Stimulated activated CD8-positive, alpha-beta memory T cell treated with anti-CD3 and anti-CD28 coated beads, Interleukin-12 subunit alpha, Interleukin-12 subunit beta, amount 100 ng/mL, for 1 hour (primary cell): ENCODE results near the gene MRPL39.
A peak's percentile ranks its signal among the peaks of the same experiment; 100 is the strongest.

ENCODE experiments used
- DNase-seq: peaks from one replicate; pipeline ENCODE4 v3.0.0-alpha.2; 2020; ENCODE audit warnings: low read depth

The MRPL39 gene

DNA sequence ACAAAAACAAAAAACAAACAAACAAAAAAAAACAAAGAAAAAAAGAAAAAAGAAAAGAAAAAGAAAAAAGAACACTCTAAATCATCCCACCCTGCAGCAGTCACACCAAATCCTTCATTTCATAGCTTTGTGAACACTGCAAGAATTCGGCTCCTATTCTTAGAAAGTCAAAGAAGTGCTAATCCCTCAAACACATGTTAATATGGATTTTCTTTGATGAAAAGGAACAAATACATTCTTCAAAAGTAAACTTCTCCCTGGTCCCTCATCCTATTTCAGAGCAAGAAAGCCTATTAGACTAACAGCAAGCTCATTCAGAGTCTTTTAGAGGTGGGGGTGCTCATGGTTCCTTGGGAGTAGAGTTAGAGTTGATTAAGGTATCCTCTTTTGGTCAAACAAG, 7.2 kb upstream of the MRPL39 start:
- no peak for DNase-seq

- DNase-seq, result peak; percentile 64
Observed at GRCh38 chr21:25608044-25608737, 910 bp upstream of the MRPL39 start.

- no peak for DNase-seq
Observed at GRCh38 chr21:25589887-25590286, 17.4 kb downstream of the MRPL39 start.

- no peak for DNase-seq
Observed at GRCh38 chr21:25586791-25587190, 20.5 kb downstream of the MRPL39 start.

DNA sequence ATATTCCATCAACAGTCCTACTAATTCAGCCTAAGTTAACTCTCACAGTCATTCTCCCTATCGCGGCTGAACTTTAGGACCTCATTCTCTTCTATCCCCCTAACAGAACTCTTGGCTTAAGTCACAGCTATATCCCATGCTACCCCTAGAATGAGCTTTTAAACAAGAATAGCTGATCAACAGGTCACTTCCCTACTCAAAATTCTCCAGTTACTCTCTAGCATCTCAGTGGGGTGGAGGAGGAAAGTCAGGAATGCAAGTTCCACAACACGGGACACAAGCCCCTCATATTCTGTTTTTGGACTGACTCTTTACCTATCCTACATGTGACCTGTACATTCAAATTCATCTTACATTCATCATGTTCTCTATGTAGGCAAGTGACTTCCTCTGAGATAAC, 21.0 kb downstream of the MRPL39 start:
- DNase-seq, result no peak

DNA sequence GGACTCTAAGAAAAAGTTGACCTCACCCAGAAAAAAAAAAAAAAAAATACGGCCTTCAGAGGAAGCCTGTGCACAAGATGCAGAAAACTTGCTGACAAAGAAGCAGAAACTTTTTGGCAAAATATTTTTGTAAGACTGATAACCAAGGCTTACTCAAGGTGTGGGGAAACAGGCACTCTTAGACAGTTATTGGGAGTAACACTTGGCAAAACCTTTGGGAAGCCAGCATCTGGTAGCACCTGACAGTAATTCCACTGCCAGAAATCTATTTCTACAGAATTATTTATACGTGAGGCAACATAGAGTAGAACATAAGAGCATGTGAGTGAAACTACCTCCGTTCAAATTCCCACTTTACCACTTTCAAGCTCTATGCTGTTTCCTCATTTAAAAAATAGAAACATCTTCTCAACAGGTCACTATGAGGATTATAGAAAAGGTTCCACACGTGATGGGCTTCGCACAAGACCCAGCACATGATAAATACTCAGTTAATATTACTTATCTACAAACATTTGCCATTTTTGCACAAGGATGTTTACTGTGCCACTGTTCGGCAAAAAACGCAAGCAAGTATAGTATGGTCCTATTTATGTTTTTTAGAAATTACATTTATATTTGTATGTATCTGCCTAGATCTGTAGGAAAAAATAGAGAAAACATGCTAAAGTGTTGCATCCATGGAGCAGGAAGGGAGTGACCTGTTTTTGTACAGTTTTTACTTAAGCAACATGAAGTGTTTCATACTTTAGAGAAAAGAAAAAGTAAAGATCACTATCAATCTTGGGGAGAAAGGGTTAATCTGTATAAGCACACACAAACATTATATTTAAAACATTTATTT, 22.2 kb downstream of the MRPL39 start:
- DNase-seq, result no peak

DNA sequence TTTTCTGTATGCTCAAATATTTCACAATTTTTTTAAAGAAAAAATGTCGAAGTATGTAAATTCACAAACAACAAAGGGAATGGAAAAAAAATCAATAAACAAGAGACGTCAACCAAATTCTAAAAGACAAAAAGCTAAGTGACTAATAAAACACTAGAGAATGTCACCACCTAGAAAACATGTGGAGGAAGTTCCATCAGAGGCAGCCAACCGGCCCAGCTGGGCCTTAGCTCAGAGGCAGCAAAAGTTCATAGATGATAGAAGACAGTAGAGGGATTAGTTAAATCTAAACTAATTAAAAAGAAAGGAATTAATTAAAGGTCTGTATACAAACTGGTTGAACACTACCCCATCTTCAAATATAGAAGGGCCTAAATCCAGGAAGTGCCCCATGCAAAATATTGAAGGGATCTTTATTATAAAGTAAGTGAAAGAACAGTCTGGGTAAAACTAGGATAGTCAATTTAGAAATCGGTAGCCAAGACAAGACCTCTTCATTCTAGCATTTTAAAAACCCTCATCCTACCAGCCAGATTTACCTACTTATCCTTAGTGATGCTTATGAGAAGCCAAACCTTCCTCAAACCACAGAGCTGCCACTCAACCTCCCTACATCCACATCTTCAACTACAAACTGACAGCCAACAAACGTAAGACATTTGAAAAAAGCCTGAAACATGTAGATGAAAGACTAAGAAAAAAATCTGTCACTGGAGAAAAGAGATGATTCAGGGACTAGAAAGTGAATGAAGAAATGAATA, 23.7 kb downstream of the MRPL39 start:
- DNase-seq, result no peak

DNA sequence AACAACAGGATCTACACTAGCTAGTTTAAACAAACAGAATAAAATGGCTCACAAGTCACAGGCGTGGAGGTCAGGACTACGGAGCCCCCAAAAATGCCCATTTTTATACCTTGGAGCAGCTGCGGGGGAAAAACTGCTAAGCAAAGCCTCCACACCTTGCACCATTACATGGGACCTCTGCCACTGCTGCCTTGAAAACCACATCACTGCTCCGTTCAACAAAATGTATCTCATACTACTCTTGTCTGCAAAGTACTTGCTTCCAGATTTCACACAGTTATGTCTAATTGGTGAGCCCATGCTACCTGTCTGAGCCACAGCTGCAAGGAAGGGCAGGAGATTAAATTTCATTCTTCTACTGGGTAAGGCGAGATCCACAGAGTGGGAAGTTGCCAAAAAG, 24.4 kb downstream of the MRPL39 start:
- DNase-seq, result no peak

GRCh38 chr21:25582164-25582790, 25.0 kb downstream of the MRPL39 start:
- no peak for DNase-seq

DNA sequence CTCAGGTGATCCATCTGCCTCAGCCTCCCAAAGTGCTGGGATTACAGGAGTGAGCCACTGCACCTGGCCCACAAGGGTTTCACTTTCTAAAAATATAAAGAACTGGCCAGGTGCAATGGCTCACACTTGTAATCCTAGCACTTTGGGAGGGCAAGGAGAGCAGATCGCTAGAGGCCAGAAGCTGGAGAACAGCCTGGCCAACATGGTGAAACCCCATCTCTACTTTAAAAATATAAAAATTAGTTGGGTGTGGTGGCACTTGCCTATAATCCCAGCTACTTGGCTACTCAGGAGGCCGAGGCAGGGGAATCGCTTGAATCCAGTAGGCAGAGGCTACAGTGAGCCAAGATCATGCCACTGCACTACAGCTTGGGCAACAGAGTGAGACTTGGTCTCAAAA, 25.7 kb downstream of the MRPL39 start:
- no peak for DNase-seq

GRCh38 chr21:25580912-25581260, 26.4 kb downstream of the MRPL39 start:
- DNase-seq, result no peak

DNA sequence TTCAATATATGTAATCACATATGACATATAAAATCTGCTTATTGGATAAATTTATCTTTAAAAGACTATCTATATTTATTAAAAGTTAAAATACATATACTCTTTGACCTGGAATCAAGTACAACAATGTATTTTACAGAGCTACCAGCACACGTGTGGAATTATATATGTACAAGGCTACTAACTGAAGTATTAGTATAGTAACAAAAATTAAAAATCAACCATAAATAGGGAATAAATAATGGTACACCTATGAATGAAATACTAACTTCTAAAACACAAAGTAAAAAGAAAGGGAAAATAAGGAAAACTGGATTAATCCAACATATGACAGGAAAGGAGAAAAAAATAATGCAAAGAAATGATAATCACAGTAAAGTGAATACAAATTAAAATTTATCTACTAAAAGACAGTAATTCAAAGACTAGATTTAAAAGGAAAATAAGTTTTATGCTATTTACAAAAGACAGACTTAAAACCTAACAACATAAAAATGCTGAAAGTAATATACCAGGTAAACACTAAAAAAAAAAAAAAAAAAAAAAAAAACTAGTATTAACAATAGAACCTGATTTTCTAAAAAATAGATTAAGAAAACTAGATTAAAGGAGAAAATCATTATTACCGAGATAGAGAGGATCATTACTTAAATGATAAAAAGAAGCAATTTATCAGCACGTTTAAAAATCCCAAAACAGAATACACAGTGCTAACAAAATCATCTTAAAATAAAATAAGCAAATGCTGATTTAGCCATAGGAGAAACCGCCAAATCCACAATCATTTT, 27.9 kb downstream of the MRPL39 start:
- no peak for DNase-seq

GRCh38 chr21:25578056-25578961, 29.0 kb downstream of the MRPL39 start:
- DNase-seq, result no peak

- no peak for DNase-seq
Observed at GRCh38 chr21:25577424-25578055, 29.7 kb downstream of the MRPL39 start.

DNA sequence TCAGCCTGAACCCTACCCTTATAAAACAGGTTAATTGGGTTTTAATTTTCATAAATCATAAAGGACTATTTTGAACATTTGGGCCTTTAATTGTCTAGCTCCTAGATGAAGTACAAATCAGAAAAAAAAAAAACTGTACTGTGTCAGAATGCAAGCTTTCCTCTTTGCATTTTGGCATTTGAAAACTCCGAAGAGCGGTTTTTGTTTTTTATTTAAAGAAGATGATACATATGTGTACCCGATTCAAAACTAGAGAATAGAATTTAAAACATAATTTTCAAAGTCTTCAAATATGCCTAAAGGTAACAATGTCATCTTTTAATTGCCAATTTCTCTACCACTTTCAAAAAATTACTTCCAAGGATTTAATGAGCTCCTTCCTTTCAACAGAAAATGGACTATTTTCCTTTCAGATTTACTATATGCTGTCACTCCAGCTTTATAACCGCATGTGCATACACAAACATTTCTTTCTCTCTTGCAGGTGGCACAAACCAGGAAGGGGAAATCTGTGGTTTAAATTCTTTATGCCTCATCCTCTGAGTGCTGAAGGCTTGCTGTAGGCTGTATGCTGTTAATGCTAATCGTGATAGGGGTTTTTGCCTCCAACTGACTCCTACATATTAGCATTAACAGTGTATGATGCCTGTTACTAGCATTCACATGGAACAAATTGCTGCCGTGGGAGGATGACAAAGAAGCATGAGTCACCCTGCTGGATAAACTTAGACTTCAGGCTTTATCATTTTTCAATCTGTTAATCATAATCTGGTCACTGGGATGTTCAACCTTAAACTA, 33.7 kb downstream of the MRPL39 start:
- DNase-seq, result peak; percentile 32

- no peak for DNase-seq
Observed at GRCh38 chr21:25572861-25573310, 34.4 kb downstream of the MRPL39 start.

DNA sequence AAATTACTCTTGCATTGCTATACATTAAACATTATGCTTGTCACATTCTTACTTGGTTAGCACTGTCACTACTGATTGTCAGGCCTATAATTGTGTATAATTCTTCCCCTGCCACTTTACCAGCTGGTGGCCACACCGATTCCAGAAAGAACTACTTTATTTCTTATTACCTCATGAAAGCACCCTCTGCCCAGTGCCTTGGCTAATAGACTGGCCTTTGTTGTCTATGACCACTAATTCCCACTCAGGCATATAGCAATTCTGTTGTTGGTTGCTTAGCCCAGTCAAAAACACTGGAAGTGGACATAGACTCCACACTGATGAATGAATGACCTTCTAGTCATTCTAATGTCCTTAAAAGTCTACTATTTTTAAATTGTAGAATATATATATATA, 35.6 kb downstream of the MRPL39 start:
- DNase-seq, result no peak

DNA sequence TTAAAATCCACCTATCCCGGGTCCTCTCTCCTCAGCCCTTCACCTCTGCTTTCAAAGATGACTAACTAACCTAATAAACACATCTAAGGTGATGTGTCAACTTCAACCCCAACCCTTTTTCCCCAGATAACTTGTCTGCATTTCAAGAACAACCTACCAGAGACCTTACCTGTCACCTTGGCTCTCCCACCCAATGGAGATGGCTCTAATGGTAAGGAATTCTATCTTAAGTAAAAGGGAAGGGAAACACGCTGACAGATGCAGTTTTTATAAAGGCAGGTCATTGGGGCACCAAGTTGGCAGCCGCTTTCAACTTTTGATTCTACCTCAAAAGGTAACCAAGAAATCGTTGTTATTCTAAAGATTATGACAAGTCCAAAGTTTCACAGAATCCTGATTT, 37.6 kb downstream of the MRPL39 start:
- no peak for DNase-seq

DNA sequence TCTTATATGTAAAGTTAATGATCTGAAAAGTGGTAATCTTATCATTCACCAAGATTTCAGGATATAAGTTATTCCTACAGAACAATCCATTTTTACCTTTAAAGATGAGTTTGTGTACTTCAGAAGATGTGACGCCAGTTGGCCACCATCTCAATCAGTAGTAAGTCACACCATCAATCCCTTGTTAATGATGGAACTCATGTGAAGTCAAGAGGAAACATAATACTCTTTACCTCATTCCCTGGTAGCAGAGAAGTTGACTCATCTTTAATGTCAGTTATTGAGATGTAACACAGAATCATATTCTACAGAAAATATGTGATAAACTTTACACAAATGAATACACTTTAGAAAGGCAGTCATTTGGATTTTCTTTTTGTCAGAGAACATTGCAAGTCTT, 38.2 kb downstream of the MRPL39 start:
- no peak for DNase-seq
